GM06990 (cell line): ENCODE measurements around the gene IQCK.

ENCODE experiments used
- DNase-seq: peaks from one replicate; pipeline ENCODE4 v3.0.0-alpha.2; 2011; ENCODE audit not compliant: insufficient read length; ENCODE audit errors: extremely low read depth
- H3K27me3 ChIP-seq: replicated peaks from 2 replicates; pipeline ENCODE4 v1.6.0; 2011; ENCODE audit warnings: low read length; ENCODE audit not compliant: control insufficient read depth, insufficient read depth
- H3K36me3 ChIP-seq: 2 replicates; pipeline ENCODE4 v1.5.1; 2011; ENCODE audit warnings: low read length; ENCODE audit not compliant: control insufficient read depth, insufficient read depth
- H3K4me3 ChIP-seq: replicated peaks from 2 replicates; pipeline ENCODE4 v1.5.1; 2011; ENCODE audit warnings: low read depth, mild to moderate bottlenecking, control low read depth, low read length
- TF ChIP-seq, protein P1 (sequence below): IDR thresholded peaks from 2 replicates; pipeline ENCODE4 v1.5.1; 2011; ENCODE audit warnings: low read length, control low read depth, mild to moderate bottlenecking, inconsistent platforms; ENCODE audit not compliant: insufficient read depth, poor library complexity, severe bottlenecking

Gene IQCK

DNA sequence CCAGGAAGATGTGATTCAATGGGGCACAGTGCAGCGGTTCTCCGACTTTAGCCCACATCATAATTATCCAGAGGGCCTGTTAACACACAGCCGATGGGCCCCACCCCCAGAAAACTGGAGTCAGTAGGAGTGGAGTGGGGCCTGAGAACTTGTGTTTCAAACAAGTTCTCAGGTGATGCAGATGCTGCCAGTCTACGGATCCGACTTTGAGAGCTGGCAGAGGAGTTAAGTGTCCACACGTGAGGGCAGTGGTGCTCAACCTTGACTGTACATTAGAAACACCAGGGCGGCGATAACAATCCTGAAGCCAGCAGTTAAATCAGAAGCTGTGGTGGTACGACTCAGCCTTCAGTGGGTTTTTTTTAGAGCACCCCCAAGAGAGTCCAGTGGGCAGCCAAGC is 91.6 kb downstream of the IQCK start:
- H3K27me3 ChIP-seq, result no peaks in the 10 kb centered on the region
- no peak for DNase-seq
- no peak overlapping the region for H3K4me3 ChIP-seq
- TF ChIP-seq, protein P1, sequence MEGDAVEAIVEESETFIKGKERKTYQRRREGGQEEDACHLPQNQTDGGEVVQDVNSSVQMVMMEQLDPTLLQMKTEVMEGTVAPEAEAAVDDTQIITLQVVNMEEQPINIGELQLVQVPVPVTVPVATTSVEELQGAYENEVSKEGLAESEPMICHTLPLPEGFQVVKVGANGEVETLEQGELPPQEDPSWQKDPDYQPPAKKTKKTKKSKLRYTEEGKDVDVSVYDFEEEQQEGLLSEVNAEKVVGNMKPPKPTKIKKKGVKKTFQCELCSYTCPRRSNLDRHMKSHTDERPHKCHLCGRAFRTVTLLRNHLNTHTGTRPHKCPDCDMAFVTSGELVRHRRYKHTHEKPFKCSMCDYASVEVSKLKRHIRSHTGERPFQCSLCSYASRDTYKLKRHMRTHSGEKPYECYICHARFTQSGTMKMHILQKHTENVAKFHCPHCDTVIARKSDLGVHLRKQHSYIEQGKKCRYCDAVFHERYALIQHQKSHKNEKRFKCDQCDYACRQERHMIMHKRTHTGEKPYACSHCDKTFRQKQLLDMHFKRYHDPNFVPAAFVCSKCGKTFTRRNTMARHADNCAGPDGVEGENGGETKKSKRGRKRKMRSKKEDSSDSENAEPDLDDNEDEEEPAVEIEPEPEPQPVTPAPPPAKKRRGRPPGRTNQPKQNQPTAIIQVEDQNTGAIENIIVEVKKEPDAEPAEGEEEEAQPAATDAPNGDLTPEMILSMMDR, result no peak
- H3K36me3 ChIP-seq, result no peaks in the 10 kb centered on the region

DNA sequence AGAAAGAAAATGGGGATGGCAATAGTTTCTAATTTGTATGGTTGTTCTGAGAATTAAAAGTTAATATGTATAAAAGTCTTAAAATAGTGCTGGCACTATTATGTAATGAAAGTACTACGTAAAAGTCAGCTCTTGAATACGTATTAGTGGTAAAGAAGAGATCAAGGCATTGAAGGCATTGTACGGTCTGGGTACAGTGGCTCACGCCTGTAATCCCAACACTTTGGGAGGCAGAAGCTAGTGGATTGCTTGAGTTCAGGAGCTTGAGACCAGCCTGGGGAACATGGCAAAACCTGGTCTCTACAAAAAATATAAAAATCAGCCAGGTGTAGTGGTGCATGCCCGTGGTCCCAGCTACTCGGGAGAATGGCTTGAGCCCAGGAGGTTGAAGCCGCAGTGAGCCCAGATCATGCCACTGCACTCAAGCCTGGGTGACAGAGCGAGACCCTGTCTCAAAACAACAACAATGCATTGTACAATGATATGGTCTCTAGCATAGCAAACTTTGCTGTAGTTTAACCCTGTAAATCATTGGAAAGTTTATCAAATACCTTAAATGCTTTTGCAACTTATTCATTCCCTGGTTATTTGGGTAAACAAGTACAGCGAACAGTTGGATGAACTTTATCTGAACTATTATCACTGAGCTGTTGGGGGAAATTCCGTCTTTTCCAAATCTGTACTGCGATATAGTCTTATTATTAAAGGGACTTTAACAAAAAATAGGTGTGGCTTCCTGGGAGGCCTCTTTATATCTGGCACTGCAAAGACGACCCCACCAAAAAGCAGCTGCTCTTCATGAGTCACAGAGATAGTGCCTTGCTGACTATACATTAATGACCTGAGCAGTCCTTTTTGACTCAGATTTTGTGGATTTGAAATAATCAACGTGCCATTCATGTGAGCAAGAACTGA is 93.0 kb downstream of the IQCK start:
- DNase-seq, result no peak
- Histone ChIP-seq H3K27me3 (no peaks in the 10 kb centered on the region), H3K4me3 (no peak overlapping the region), H3K36me3 (no peaks in the 10 kb centered on the region)
- TF ChIP-seq, protein P1, result no peak

DNA sequence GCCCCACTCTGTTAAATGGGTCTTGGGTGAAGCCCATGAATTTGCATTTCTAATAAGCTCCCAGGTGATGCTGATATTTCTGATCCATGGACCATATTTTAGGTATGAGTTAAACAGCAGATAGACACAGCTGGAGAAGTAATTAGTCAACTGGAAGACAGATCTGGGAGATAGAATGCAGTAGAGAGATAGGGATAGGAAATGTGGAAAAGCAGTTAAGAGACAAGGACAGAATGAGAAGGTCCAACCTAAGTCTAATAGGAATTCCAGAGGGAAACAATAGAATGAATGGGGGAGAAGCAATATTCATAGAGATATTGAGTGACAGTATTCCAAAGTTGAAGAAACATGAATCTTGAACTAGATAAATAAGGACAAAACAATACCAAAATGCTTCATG is 94.9 kb downstream of the IQCK start:
- no peak overlapping the region for H3K4me3 ChIP-seq
- no peaks in the 10 kb centered on the region for H3K27me3 ChIP-seq
- TF ChIP-seq, protein P1, result no peak
- no peak for DNase-seq
- no peaks in the 10 kb centered on the region for H3K36me3 ChIP-seq

DNA sequence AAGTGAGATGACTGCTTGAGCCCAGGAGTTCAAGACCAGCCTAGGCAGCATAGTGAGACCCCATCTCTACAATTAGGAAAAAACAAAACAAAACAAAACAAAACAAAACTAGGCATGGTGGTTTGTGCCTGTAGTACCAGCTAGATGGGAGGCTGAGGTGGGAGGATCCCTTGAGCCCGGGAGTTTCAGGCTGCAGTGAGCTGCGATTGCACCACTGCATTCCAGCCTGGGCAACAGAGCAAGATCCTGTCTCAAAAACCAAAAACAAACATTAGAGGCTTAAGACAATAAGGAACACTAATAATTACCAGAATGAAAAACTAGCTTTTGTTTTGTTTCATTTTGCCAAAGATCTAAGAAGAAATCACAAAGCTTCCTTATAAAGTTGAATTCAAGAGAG is 97.3 kb downstream of the IQCK start:
- H3K27me3 ChIP-seq, result no peaks in the 10 kb centered on the region
- H3K4me3 ChIP-seq, result no peak overlapping the region
- DNase-seq, result no peak
- TF ChIP-seq, protein P1, result no peak
- H3K36me3 ChIP-seq, result no peaks in the 10 kb centered on the region

DNA sequence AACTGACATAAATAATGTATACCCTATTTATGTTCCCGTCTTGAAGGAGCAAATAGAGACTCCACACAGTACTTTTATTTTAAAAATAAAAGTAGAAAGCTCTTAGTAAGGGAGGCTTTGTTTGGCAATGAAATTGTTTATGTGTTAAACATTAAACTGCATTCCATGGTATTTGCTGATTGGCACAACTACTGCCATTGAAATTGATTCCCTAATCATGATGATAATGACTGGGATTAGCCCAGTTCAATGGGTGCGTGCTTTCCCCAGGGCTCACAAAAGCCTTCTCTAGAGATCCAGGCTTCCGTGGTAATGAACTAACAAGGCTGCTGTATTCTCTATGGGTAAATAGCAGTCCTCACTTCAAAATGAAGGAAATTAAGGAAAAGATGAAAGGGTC is 99.1 kb downstream of the IQCK start:
- Histone ChIP-seq H3K27me3 (no peaks in the 10 kb centered on the region), H3K36me3 (no peaks in the 10 kb centered on the region), H3K4me3 (no peak overlapping the region)
- DNase-seq, result no peak
- TF ChIP-seq, protein P1, result no peak
